ENCODE data around the gene NSG1.

Gene NSG1

DNA sequence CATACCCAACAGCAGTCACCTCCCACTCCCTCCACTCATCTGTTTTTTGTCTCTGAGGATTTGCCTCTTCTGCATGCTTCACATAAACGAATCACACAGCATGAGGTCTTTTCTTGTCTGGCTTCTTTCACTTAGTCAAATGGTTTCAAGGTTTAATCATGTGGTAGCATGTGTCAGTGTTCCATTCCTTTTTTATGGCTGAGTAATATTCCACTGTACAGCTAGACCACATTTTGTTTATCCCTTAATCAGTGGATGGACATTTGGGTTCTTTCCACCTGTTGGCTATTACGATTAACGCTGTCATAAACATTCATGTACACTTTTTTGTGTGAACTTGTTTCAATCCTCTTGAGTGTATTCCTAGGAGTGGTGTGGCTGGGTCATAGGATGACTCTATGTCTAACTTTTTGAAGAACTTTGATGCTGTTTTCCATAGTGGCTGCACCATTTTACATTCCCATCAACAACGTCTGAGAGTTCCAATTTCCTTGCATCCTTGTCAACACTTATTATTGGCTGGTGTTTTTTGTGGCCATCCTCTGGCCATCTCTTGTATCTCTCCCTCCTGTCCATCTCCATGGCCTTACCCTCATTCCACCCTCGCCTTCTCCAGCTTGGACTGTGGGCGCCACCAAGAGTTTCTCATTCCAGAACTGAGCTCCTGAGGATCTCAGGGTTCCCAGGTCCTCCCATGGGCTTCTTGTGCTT lies 12.4 kb upstream of the NSG1 start:
- DNase-seq (ENCODE audit: low read depth), result no peak

GRCh38 chr4:4376074-4376473 lies 10.8 kb upstream of the NSG1 start:
- DNase-seq (ENCODE audit: low read depth), result no peak

GRCh38 chr4:4377191-4377590 lies 9.7 kb upstream of the NSG1 start:
- DNase-seq (ENCODE audit: low read depth), result no peak

DNA sequence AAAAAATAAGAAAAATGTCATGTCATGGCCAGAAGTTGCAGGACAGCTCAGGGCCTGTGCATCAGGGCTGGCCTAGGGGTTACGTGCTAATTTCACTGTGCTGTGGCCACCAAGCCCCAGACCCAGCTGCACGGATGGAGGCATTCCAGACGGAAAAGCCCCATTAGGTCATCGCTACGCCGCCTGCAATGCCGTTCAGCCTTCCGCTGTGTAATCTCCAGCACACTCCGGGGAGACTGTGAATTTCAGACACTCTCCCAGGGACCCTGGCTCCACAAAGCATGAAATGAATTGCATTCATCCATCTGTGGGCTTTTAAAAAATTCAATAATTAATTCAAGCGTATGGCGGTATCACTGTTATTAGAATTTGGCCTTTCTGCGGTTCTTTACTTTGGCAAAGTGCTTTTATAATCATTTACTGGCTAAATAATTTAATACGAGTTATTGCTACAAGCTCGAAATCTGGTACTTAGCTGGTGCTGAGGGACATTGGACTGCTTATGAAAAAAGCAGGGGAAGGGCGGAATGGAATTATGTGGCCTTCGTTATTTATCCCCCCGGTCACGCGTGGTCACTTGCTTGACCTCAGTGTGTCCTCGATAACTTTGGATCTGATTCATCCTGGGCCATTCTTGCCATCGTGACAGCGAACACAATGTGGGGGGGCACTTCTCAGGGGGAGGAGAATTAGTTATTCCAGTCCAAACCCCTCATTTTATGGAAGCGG lies 9.0 kb upstream of the NSG1 start:
- DNase-seq (ENCODE audit: low read depth), result no peak

- DNase-seq (ENCODE audit: low read depth), result no peak
Measured at GRCh38 chr4:4379540-4380087, 7.3 kb upstream of the NSG1 start.

- no peak for DNase-seq (ENCODE audit: low read depth)
Measured at GRCh38 chr4:4383085-4383484, 3.8 kb upstream of the NSG1 start.

DNA sequence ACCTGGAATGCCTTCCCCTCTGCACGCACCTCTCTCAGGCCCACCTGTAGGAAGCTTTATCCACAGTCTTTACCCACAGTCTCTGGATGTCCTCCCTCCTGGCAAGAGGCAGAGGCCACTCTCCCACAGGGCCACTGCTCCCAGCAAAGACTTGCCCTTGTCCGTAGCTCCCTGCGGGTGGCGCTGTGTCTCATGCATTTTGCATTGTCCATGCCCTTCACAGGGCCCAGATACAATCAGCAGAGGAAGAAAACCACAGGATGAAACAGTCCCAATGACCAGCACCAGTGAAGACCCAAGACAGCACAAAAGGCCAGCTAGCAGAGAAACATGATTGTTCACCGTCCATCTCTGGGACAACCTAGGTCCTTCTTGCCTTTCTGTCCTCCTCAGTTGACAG lies 2.1 kb upstream of the NSG1 start:
- no peak for DNase-seq (ENCODE audit: low read depth)

- no peak for DNase-seq (ENCODE audit: low read depth)
Measured at GRCh38 chr4:4385729-4386295, 1.1 kb upstream of the NSG1 start.

GRCh38 chr4:4386296-4386735 lies 586 bp upstream of the NSG1 start:
- DNase-seq (ENCODE audit: low read depth), result no peak

DNA sequence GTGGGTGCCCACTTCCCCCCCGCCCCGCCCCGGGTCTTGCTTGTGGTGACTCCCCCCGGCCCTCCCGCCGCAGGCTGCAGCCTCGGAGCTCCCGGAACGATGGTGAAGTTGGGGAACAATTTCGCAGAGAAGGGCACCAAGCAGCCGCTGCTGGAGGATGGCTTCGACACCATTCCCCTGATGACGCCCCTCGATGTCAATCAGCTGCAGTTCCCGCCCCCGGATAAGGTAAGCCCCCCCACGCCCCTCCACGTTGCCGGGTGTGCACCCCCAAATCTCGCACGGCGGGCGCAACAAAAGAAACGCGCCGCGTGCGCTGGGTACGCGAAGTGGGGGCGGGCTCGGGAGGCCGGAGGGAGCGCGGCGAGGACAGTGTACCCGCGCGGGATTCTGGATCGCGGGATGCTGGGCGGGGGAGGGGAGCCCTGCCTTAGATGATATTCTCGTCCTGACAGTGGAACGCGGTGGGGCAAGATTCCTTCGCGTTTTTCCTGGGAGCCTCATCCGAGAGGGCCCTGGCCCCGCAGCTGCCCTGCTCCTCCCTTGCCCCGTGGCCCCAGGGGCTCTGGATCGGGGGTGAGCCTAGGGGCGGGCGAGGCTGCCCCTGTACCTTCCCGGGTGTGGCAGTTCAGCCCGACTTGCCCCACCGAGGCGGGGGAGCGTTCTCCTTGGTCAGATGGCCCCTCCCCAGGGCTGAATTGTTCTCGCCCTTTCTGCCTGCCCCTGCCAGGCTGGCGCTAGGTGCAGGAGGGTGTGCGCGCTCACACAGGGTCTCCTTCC lies 819 bp downstream of the NSG1 start:
- DNase-seq (ENCODE audit: low read depth), result no peak

DNA sequence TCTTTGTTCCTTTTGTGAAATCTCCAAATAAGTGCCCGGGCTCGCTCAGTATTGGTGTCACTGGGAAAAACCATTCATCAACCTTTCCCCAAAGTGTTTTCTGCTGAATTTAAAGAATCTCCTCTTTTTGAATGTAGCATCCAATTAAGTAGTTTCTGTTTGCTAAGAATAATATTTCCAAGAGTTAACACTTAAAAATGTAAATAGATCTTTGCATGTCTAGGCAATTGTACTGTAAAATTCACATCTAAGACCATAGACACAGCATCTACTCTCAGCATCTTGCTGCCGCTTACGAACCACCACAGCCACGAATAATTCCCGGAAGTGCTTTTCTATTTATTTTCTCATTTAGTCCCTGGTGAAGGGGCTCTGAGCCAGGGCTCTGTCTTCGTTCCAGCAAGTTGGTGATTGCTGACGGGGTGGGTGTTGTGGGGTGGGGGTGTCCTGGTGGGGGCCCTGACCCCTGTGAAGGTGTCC lies 1.4 kb downstream of the NSG1 start:
- no peak for DNase-seq (ENCODE audit: low read depth)

DNA sequence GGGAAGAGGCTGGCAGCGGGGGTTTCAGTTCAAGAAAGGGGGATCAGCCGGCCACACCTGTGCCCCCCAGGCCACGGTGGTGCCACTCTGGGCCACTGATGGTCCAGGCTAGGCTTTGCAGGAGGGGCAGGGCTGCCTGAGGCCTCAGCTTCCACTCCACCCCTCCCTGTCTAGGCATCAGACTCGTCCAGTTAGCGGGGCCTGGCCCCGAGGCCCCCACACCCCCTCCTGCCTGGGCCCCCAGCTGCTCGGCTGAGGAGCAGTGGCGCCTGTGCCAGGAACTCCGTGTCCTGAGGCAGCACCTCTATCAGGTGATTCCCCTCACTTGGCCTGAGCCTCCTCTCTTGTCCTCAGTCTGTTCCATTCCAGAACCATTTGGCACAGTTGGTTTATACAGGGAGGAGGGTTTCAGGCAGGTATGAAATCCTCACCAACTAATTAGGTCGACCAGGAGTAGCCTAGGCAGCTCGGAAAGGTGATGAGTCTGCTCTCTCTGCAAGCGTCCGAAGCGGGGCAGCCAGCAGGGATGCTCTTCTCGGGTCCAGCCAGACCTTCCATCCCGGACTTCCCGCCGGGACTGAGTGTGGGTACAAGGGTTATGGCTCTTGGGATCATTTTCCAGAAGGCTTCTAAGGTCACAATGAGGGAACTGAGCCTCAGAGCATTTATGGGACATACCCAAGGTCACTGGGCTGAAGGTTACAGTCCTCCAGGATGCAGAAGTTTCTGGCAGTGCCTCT lies 2.1 kb downstream of the NSG1 start:
- DNase-seq (ENCODE audit: low read depth), result no peak

- DNase-seq (ENCODE audit: low read depth), result no peak
Measured at GRCh38 chr4:4390046-4390445, 3.1 kb downstream of the NSG1 start.

DNA sequence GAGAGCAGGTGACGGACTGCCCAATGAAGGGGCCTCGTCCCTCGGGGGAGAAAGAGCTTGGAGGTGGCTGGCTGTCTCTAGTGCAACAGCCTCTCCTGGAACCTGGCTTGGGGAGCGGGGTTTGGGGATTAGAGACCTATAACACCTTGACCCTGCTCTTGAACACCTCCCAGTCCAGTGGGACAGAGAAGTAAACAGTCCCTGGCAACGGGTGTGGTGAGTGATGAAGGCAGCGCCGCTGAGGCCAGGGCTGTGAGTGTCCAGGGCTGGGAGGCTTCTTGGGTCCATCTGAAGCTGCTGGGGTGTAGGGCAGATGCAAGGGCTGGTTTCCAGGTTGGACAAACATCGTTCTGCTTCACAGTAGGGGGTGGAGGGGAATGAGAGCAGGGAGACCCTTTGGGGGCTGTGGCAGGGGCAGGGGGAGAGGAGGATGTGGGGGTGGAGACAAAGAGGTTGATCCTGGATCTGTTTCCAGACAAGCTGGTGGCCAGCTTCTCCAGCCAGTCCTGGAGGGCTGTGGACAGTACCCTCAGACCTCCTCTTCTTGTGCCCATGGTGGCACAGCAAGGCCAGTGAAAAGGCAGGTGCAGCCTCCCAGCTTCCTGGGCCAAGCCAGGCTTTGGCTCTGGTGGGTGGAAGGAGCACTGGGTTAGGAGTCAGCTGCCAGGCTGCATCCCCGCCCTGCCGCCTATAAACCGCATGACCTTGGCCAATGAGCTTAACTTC lies 3.8 kb downstream of the NSG1 start:
- no peak for DNase-seq (ENCODE audit: low read depth)

DNA sequence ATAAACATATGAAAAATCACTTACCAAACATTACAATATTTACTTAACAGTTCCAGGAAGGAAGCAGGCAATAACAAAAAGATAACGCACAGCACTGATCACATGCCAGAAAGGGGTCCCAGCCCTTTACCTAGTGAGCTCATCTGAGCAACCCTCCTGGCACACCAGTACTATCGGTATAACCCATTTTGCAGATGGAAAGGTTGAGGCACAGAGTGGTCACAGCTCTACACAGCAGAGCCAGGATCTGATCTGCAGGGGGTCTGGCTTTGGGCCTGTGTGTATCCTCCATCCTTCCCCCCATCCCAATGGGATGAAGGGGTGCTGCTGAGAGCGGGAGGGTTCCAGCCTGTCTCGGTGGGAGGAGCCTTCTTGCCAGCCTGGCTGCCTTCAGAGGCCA lies 5.0 kb downstream of the NSG1 start:
- DNase-seq (ENCODE audit: low read depth), result no peak

GRCh38 chr4:4392501-4393183 lies 5.7 kb downstream of the NSG1 start:
- DNase-seq (ENCODE audit: low read depth), result no peak

DNA sequence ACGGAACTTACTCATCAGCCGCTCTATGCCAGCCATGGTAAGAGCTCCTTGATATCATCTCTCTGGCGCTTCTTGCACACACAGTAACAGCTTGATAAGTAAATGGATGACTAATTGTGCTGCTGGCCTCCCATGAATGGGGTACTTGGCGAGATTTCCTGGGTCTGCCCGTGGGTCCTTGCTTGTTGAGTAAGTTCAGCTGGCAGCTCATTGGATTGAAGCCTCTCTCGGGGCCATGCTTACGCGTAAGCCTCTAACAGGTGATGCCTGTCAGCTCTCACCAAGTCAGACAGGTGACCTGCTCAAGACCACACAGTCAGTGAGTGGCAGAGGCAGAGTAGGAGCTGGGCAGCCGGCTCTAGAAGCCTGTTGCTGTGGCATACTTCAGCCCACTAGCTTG lies 7.7 kb downstream of the NSG1 start:
- DNase-seq (ENCODE audit: low read depth), result no peak

- no peak for DNase-seq (ENCODE audit: low read depth)
Measured at GRCh38 chr4:4395371-4395770, 8.5 kb downstream of the NSG1 start.

- DNase-seq (ENCODE audit: low read depth), result no peak
Measured at GRCh38 chr4:4395849-4396627, 9.1 kb downstream of the NSG1 start.
